COLO829 (cell line): Measurements from ENCODE around the gene SNX8.
A peak's percentile ranks its signal among the peaks of the same experiment; 100 is the strongest.

ENCODE experiments used
- DNase-seq: peaks from one replicate; pipeline ENCODE4 v3.0.0; 2012; ENCODE audit warnings: low spot score

Gene SNX8

DNA sequence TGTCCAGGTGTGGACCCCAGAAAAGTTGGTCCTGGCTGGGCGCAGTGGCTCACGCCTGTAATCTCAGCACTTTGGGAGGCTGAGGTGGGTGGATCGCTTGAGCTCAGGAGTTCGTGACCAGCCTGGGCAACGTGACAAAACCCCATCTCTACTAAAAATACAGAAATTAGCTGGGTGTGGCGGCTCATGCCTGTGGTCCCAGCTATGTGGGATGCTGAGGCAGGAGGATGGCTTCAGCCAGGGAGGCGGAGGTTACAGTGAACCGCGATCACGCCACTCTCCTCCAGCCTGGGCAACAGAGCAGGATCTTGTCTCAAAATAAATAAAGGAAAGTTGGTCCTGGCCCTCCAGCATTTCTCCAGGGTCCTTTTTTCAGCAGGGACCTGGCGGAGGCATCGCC lies 70.8 kb downstream of the SNX8 start:
- DNase-seq: no peak

DNA sequence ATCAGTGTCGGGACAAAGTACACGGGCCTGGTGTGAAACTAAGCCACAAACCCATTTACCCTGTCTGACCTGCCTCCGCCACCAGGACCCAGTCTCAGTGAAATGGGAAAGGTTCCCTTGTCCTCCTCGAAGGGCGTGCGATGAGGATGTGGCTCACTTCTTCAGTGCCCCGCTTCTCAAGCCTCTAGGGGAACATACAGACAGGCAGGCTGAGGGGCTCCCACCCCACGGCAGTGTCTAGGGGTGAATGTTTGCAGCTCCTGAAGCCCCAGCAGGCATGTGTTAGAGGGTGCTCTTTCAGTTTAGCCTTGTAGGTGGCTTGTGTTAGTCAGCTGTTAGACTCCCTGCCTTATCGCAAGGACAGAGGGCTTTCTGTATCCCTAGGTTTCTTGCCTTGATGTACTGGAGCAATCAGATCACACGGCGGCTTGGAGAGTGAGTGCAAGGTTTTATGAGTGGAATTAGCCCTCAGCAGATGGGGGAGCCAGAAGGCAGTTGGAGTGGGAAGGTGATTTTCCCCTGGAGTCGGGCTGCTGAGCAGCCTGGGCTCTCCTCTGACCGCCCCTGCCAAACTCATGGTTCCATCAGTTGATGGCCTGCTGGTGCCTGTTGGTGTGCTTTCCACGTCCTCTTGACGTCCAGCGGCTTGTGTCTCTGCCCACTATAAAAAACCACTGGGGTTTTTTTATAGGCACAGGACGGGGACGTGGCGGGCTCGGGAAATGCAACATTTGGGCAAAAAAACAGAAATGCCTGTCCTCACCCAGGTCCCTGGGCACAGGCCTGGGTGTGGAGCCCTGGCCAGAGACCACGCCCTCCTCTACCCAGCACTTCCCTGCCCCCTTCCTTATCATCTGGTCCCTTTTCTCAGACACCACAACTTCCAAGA lies 71.5 kb downstream of the SNX8 start:
- DNase-seq: no peak

DNA sequence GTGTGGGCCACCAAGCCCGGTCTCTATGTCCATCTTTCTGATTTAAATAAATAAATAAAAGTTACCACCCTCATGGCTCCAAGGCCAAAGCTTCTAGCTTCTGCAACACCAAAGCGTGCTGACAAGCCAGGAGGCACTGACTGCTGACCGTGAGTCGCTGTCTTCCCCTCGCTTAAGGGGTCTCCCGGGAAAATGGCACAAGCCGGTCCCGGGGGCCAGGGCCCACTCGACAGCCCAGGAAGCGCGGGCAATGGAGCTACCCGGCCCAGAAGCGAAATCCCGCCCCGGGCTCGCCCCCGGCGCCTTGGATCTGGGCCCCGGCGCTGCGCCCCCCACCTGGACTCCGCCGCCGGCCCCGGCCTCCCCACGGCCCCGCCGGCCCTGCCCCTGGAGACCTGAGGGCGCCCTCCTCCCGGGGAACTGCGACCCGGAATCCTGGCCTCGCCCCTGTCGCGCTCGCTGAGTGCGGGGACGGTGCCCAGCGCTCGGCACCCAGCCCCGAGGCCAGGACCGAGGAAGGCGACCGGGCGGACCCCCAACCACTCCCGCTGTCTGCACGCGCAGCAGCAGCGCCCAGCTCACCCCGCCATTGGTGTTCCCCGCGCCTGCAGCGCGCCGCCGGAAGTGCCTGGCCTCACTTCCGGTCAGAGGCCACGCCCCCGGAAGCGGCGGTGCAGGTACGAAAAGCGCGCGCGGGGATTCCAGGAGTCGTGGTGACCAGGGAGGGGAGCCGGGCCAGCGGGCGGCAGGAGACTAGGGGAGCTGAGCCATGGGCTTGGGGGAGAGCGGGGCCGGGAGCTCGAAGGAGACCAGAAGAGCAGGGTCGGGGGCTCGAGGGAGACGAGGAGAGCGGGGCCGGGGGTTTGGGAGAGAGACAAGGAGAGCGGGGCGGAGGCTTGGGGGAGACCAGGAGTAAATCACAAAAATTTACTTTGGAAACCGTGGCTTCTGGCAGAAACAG lies 72.4 kb downstream of the SNX8 start, which contains the start of the genes MRM2 and NUDT1:
Gene MRM2 (minus strand): TSS at position 626 of the 961 bp plus-strand sequence. CDS start 36 bp downstream, at position 590.
Gene NUDT1 (plus strand): TSS at position 647 of the 961 bp plus-strand sequence. CDS start 2,349 bp downstream, outside the sequence.
- DNase-seq: peak; percentile 86

DNA sequence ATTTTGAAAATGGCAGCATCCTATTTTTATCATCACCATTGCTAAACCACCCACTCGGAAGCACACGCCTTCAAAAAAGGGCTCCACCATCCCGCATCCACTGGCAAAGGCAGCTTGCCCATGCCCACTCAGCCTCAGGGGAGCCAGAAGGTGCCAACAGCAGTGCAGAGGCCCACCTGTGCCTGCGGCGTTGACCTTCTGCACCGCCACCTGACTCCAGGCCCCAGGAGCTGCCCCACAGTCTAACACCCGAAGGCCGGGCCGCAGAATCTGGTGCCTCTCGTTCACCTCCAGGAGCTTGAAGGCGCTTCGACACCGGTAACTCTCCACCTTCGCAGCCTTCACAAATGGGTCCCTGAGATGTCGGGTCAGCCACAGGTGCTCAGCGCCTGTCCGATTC lies 75.0 kb downstream of the SNX8 start:
- no peak for DNase-seq

DNA sequence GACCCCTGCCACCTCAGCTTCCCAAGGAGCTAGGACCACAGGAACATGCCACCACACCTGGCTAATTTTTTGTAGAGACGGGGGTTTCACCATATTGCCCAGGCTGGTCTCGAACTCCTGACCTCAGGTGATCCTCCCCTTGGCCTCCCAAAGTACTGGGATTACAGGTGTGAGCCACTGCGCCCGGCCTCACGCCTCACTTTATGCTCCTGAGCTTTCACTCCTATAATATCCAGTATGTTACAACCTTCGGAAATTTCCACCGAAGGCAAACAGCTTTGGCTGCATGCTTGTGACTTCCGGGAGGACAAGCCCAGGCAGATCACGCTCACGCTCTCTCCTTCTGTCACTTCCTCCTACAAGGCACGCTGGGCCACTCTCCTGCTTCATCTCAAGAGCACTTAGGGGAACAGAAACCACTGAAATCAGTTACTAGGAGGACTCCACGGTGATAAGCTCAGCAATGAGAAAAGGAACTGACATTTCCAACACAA lies 77.1 kb downstream of the SNX8 start:
- no peak for DNase-seq

DNA sequence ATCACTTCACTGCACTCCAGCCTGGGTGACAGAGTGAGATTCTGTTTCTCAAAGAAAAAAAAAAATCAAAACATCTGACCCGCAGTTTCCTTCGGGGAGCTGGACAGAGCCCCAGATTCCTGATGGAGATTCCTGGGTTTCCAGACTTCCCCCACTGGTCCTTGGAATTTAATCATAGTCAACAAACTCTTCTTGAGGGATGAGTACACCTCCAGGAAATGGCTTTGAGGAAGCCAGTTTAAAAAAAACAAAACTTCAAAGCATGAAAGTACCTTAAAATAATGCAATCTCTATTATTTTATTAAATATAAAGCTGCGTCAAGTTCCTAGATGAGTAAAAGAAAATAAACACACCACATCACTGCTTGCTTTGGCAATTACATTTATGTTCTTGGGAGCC lies 80.3 kb downstream of the SNX8 start:
- DNase-seq: no peak

DNA sequence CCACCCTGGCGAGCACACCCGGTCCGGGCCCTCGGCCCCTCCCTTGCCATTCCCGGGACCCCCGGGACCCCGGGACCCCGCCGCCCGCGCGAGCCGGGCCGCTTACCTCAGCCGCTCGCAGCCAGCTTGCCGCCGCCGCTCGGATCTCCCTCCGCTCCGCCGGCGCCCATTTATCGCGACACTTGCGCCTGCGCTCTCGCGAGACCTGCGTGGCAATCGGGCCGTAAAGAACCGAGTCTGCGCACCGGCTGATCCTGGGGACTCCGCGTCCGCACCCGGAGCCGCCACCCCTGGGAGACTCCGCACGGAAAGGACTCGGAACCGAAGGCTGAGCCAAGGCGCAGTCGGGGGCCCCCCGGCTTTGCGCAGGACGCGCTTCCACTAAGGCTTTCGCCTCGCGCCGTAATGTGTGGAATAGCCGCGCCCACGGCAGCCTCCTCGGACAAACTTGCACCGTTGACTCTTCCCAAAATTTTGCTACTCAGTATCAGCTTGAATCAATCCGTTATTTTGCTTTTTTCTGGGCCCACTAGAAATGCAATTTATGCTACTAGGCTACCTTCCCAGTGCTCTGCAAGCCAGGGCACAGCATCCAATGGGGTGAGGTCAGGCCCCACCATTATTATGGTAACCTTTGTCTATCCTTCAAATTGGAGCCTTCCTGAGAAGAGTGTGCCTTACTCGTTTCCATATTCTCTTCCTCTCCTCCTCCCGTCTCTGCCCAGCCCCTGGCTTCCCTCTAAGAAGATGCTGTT lies 81.3 kb downstream of the SNX8 start, which contains the start of gene MAD1L1:
Gene MAD1L1 (minus strand): TSS at position 180 of the 755 bp plus-strand sequence. CDS start 2,812 bp downstream, outside the sequence.
- DNase-seq: peak; percentile 88

DNA sequence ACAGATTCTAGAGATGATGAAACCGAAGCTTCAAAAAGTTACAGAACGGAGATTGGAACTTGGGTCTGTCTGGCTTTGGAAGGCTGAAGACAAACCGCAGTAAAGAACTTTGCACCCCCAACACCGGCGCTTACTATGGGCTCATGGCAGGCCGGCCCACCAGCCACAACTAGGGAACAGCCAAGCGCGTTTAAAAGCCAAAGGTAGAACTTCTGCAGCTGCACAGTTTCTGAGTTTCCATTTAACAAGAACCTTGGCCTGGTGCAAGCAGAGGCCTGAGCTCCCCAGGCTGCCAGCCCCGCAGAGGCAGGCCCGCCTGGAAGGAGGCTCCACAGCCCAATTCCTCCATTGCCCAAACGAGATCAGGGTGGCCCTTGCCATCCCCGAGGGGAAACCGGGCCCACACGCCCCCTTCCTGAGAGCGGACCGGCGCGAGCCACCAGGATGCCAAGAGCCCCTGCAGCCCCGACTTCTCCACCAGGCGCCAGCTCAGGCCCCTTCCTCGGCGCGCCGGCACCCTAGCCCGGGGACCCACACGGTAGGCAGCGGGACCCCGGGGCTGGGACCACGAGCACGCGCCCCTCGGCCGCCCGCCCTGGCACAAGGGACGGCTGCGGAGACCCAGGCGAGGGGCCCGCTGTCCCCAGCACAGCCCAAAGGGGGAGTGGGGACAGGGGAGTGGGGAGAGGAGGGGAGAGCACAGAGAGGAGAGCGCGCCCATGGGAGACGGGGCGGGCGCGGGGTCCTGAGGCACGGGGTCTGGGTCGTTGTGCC lies 82.1 kb downstream of the SNX8 start:
- DNase-seq: no peak

DNA sequence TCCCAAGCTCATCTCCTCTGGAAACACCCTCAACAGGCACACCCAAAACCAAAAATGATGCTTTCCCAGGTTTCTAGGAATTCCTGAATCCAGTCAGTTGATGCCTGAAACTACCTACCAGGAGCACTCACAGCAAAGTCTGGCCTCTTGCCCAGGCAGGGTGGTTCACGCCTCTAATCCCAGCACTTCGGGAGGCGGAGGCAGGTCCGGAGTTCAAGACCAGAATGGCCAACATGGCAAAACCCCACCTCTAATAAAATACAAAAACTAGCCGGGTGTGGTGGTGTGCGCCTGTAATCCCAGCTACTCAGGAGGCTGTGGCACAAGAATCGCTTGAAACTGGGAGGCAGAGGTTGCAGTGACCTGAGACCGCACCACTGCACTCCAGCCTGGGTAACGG lies 83.4 kb downstream of the SNX8 start:
- DNase-seq: no peak

DNA sequence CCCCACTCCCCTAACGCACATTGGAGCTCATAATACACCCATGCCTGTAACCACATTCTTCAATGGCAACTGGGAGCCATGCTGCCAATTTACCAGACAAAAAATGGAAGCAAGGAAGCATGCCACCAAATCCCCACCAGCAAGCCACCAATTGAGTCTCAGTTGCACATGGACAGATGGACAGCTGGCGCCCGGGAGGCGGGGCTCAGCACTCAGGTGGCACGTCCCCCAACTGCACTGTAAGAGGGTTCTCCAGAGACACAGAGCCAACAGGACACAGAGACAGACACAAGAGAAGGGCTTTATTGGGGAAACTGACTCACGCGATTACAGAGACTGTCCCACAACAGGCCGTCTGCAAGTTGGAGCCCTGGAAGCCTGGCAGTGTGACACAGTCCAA lies 84.0 kb downstream of the SNX8 start:
- no peak for DNase-seq

DNA sequence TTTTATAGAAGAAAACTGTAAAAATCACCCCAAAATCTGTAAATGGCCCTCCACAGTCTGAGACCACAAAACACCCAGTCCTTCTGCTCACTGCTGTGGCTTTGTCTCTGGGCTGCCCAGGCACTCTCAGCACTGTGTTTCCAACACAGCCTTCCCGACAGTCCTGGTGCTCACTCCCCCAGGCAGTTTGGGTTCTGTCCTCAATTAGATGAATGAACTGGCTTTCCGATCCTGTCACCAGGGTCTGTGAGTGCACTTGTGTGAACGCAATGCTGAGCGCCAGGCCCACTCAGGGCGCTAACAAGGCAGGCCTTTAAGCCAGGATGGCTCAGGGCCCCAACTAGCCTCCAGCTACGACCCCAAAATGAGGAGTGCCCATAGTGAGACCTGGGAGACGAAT lies 84.8 kb downstream of the SNX8 start:
- no peak for DNase-seq

DNA sequence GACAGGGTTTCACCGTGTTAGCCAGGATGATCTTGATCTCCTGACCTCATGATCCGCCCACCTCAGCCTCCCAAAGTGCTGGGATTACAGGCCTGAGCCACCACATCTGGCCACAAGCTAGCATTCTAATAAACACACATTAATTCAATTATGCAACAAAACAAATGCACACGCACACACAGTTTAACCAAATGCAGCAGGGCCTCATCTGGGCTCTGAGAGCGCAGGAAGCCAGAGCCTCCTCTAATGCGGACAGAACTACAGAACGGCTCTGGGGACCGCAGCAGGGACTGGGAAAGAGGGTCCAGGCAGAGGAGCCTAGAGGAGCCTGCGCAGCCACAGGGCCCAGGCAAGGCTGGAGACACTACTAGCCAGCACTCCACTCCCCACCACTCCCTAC lies 85.3 kb downstream of the SNX8 start:
- DNase-seq: no peak

DNA sequence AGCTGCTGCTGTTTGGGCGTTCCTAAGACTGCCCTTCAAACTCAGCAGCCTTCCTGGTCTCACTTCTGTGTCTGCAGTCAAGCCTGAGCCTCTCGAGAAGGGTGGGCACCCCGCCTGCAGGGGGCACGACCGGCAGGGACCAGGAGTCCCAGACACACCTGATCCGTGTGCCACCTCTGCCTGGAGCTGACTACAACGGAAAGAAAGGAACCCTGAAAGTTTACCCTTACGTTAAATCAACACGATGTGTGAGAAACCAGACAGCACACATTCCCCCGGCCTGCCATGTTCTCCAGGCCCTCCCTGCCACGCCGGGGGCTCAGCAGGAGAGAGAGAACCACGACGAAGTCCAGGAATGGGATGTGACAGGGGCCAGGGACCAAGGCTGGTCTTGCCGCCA lies 86.5 kb downstream of the SNX8 start:
- DNase-seq: no peak

DNA sequence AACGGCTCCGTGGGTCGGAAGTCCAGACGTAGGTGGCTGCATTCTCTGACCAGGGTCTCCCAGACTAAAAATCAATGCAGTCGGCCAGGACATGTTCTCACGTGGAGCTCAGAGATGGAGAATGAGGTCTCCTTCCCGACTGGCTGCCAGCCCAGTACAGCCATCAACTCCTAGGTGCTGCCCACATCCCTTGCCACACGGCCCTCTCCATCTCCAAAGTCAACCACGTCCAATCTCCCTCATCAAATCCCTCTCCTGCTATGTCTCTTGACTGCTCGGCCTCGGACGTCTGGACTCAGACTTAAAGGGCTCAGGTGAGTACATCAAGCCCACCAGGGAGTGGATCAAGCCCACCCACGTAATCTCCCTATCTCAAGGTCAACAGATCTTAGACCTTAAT lies 88.4 kb downstream of the SNX8 start:
- no peak for DNase-seq

DNA sequence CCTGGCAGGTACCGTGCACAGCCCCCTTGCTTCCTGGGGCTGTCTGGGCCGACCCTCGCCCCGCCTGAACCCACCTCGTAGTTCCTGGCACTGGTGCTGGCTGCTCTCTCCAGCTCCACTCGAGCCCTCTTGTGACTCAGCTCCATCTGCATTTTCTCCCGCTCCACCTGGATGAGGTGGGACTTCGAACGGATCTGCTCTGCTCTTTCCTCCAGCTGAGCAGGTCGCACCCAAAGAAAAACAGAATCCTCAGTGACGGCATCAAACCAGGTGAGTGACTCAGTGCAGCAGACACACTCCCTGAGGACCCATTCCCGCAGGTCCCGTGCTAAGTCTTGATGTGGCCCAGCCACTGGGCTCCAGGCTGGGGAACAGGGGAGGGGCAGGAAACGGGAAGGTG lies 88.9 kb downstream of the SNX8 start:
- DNase-seq: no peak

DNA sequence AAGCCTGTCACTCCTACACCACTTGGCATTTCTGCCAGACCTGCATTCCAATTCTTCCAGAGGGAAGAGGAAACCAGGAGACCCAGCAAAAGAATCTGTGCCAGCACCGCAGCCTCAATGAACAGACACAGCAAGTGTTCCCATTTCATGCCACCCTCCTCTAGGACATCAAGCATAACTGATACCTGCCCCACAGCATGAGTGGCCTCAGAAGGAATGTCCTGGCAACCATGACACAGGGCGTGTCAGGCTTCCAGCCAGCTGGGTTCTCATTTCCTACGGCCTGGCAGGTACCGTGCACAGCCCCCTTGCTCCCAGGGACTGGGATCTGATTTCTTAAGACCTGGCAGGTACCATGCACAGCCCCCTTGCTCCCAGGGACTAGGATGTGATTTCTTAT lies 89.3 kb downstream of the SNX8 start:
- no peak for DNase-seq

DNA sequence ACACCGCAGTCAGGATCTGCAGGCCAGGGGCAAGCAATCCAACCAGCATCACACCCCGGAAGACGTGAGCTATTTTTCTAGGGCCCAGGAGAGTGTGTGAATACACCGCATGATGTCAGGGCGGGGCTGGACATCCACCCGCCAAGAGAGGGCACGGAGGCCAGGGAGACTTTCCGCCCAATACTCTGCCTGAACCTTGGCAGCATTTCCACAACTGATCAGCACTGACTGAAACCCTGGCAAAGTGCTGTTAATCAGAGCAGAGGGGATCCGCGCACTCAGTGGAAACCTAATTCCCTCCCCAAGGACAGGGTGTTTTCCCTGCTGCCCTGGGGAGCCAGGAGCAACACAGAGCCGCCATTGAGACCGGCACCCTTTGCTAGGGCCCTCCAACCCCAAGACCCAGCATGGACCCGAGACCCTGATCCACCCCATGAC lies 89.7 kb downstream of the SNX8 start:
- DNase-seq: no peak

DNA sequence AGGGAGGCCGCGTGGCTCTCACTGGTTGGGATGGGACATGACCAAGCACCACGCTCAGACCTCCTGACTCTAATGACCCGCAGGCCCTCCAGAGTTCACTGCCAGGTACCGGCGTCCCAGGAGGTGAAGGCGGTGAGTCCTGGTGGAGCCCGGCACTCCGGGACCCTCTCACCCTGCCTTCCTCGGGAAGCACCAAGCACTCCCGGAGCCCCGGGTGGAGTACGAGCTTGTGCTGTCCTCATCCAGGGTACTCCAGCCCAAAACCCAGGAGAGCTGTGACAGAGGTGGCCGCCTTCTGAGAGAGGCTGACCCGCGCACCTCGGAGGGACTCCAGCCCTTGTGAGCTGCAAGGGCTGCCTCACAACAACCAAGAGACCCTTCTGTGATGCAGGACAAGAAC lies 90.9 kb downstream of the SNX8 start:
- no peak for DNase-seq

DNA sequence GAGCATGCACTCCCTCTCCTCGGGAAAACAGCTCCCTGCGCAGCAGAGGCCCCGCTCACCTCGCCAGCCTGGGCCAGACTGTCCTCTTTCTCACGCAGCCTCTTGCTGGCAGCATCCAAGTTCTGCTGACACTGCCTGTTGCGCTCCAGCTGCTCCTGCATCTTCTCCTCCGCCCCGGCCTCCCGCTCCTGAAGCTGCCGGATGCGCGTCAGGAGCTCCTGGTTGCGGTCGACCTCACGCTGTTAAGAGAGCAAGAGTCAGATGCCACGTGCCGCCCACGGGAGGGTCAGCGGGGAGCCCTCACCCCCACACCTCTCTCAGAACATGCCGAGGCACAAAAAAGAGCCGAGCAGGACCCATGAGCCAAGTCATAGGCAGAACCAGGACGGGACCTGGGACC lies 91.7 kb downstream of the SNX8 start:
- DNase-seq: no peak

DNA sequence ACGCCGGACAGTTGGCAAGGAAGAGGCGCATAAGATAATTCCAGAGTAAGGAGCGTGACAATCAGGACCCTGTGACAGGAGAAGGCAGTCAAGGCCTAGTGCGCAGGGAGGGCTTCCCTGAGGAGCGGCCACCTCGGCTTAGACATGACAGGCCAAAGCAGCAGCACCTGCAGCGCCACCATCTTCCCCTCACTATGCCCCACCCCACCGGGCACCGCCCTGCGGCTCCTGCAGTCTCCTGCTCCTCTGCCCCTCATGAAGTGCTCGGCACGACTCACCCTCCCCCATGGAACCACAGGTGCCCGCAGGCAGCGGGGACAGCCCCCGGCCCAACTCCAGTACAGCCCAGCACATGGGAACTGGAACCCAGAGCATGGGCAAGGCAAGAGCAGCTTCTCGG lies 93.3 kb downstream of the SNX8 start:
- DNase-seq: no peak

DNA sequence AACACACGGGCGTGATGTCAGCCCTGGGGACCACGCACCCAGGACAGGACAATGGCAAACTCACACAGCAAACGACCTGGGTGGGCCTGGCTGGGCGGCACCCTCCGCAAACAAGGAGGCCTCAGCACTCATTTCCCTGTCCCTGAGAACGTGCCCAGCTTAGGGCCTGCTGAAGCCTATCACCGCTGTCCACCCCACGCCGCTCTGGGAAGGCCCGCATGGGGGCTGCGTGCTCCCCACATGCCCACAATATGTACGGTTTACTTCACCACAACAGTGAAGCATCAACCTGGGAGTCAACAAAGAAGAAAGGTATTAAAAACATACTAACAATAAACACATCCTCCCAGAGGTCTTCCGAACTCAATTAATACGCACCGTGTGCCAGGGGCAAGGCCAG lies 93.7 kb downstream of the SNX8 start:
- no peak for DNase-seq
